Mesenchymal stem cell (in vitro differentiated cells and primary cell): Measurements from ENCODE around the gene BCAP31.

Experiments
- DNase-seq: peaks from one replicate; pipeline ENCODE4 v3.0.0-alpha.2; 2013
- H2AFZ ChIP-seq: one replicate; pipeline ENCODE4 v1.6.1; 2013; ENCODE audit warnings: low read depth, mild to moderate bottlenecking, control low read depth, inconsistent platforms, low read length, moderate library complexity
- H2AK5ac ChIP-seq: 2 replicates; pipeline ENCODE4 v1.6.1; 2013; ENCODE audit warnings: low read length, moderate library complexity, mild to moderate bottlenecking, inconsistent platforms; ENCODE audit not compliant: severe bottlenecking
- H2BK120ac ChIP-seq: one replicate; pipeline ENCODE4 v1.6.1; 2013; ENCODE audit warnings: low read depth, mild to moderate bottlenecking, inconsistent platforms, low read length, moderate library complexity
- H2BK12ac ChIP-seq, 2 experiments: one replicate each; pipeline ENCODE4 v1.6.1; 2013; ENCODE audit warnings: inconsistent platforms in 2 of 2, low read length in 2 of 2, mild to moderate bottlenecking in 2 of 2, moderate library complexity in 2 of 2, control low read depth in 1 of 2
- H2BK15ac ChIP-seq: one replicate; pipeline ENCODE4 v1.6.1; 2013; ENCODE audit warnings: mild to moderate bottlenecking, low read depth, inconsistent platforms; ENCODE audit not compliant: poor library complexity, severe bottlenecking
- H2BK5ac ChIP-seq: 2 replicates; pipeline ENCODE4 v1.6.1; 2013; ENCODE audit warnings: low read depth, mild to moderate bottlenecking, low read length, control low read depth, inconsistent platforms; ENCODE audit not compliant: poor library complexity, severe bottlenecking
- H3K14ac ChIP-seq, 2 experiments: one replicate each; pipeline ENCODE4 v1.6.1; 2013; ENCODE audit warnings: inconsistent platforms in 2 of 2, low read length in 2 of 2, control low read depth in 1 of 2, mild to moderate bottlenecking in 1 of 2, moderate library complexity in 1 of 2
- H3K18ac ChIP-seq, 2 experiments: one replicate each; pipeline ENCODE4 v1.6.1; 2013; ENCODE audit warnings: inconsistent platforms in 2 of 2, low read length in 2 of 2, control low read depth in 1 of 2, low read depth in 1 of 2, mild to moderate bottlenecking in 1 of 2
- H3K23ac ChIP-seq, 2 experiments: one replicate each; pipeline ENCODE4 v1.6.1; 2013; ENCODE audit warnings: inconsistent platforms in 2 of 2, low read length in 2 of 2, mild to moderate bottlenecking in 2 of 2, moderate library complexity in 2 of 2, control low read depth in 1 of 2
- H3K27ac ChIP-seq: 2 replicates; pipeline ENCODE4 v1.5.1; 2013; ENCODE audit warnings: mild to moderate bottlenecking, moderate library complexity, low read length, control low read depth, inconsistent platforms; ENCODE audit not compliant: poor library complexity, severe bottlenecking
- H3K27me3 ChIP-seq, 2 experiments: 2 replicates each; pipeline versions ENCODE4 v1.6.1 to v1.7.0; 2013; ENCODE audit warnings: low read length in 2 of 2, mild to moderate bottlenecking in 2 of 2, moderate library complexity in 2 of 2, control low read depth in 1 of 2, inconsistent platforms in 1 of 2; ENCODE audit not compliant: control insufficient read depth in 1 of 2, insufficient read depth in 1 of 2
- H3K36me3 ChIP-seq, 2 experiments: 2 replicates each; pipeline versions ENCODE4 v1.6.1 to v1.7.0; 2013; ENCODE audit warnings: low read length in 2 of 2, control low read depth in 1 of 2, inconsistent platforms in 1 of 2, low read depth in 1 of 2, mild to moderate bottlenecking in 1 of 2; ENCODE audit not compliant: insufficient read depth in 2 of 2, control insufficient read depth in 1 of 2
- H3K4ac ChIP-seq, 2 experiments: one replicate each; pipeline ENCODE4 v1.6.1; 2013; ENCODE audit warnings: inconsistent platforms in 2 of 2, low read length in 2 of 2, mild to moderate bottlenecking in 2 of 2, moderate library complexity in 2 of 2, control low read depth in 1 of 2, low read depth in 1 of 2
- H3K4me1 ChIP-seq: 2 replicates; pipeline ENCODE4 v1.6.1; 2013; ENCODE audit warnings: low read depth, low read length, control low read depth; ENCODE audit not compliant: control insufficient read depth, insufficient read depth
- H3K4me2 ChIP-seq: 2 replicates; pipeline ENCODE4 v1.6.1; 2013; ENCODE audit warnings: low read length, mild to moderate bottlenecking, inconsistent platforms; ENCODE audit not compliant: poor library complexity, severe bottlenecking
- H3K4me3 ChIP-seq, 2 experiments: 2 replicates each; pipeline versions ENCODE4 v1.5.1 to v1.7.0; 2013; ENCODE audit warnings: low read length in 2 of 2, mild to moderate bottlenecking in 2 of 2, control low read depth in 1 of 2, low read depth in 1 of 2; ENCODE audit not compliant: insufficient read depth in 1 of 2
- H3K79me1 ChIP-seq: replicated peaks from 2 replicates; pipeline ENCODE4 v1.6.1; 2013; ENCODE audit warnings: mild to moderate bottlenecking, control low read depth, low read length, inconsistent platforms; ENCODE audit not compliant: poor library complexity, severe bottlenecking
- H3K9ac ChIP-seq: 2 replicates; pipeline ENCODE4 v1.7.0; 2013; ENCODE audit warnings: mild to moderate bottlenecking, low read length, moderate library complexity
- H3K9me3 ChIP-seq: 2 replicates; pipeline ENCODE4 v1.7.0; 2013; ENCODE audit warnings: mild to moderate bottlenecking, low read length; ENCODE audit not compliant: control insufficient read depth
- H4K8ac ChIP-seq: one replicate; pipeline ENCODE4 v1.6.1; 2013; ENCODE audit warnings: inconsistent platforms, mild to moderate bottlenecking, low read length, moderate library complexity
- H4K91ac ChIP-seq: one replicate; pipeline ENCODE4 v1.6.1; 2013; ENCODE audit warnings: mild to moderate bottlenecking, low read length, inconsistent platforms
- WGBS: methylation state at CpG from one replicate; pipeline ENCODE4 v1.1.7; 2013; ENCODE audit warnings: mixed read lengths; 5-methylcytosine and 5-hydroxymethylcytosine counted together

Gene BCAP31

GRCh38 chrX:153771415-153772315 is 47.5 kb upstream of the BCAP31 start:
- H2BK12ac ChIP-seq = no peak overlapping the region
- 88% methylated on average over 17 of the region's 37 CpGs for WGBS

DNA sequence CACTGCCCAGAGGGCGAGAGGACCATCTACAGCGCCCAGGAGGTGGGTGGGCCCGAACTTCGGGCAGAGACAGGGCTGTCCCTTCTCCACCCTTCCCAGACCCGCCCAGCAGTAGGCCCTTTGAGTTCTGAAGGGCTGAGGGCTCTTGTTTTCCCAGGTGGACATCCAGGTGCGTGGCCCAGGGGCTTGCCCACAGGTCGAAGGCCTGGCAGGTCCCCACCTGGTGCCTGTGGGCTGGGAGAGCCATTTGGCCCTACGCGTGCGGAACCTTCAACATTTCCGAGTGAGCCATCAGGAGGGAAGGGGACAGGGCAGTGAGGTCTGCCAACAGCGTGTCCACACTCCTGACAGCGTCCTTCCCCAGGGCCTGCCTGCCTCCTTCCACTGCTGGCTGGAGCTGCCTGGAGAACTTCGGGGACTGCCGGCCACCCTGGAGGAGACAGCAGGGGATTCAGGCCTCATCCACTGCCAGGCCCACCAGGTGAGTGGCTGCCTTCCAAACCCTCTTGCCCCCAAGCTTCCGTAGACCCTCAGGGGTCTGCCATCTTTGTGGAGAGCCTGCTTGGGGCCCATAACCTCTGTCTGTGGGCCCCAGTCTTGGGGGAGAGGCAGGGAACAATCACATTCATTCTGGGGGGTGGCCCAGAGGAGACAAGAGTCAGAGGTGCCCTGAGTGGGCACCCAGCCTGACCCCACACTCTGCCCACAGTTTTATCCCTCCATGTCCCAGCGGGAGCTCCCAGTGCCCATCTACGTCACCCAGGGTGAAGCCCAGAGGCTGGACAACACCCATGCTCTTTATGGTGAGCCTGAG is 46.6 kb upstream of the BCAP31 start:
- no peak overlapping the region for H3K4me2 ChIP-seq

More at GRCh38 chrX:153771415-153772315, 47.5 kb upstream of the BCAP31 start:
- no peak overlapping the region for H3K4ac ChIP-seq
- H3K23ac ChIP-seq = no peak overlapping the region
- H3K4me3 ChIP-seq = no peak overlapping the region
- peaks cover 2% of the 10 kb centered on the region for H3K79me1 ChIP-seq
- no peak overlapping the region for H2AFZ ChIP-seq
- no peak for DNase-seq
- no peak overlapping the region for H3K9ac ChIP-seq
- H2BK120ac ChIP-seq = no peak overlapping the region
- H4K8ac ChIP-seq = no peak overlapping the region
- H3K4me2 ChIP-seq = no peak overlapping the region
- H2BK5ac ChIP-seq = no peak overlapping the region
- H3K27me3 ChIP-seq = no peaks in the 10 kb centered on the region
- no peak overlapping the region for H3K27ac ChIP-seq
- H3K18ac ChIP-seq = peak overlapping the region in 1 of 2 experiments; percentile 0
- H2BK15ac ChIP-seq = no peak overlapping the region
- peaks cover 6 to 96% of the 10 kb centered on the region in 2 experiments for H3K36me3 ChIP-seq
- H4K91ac ChIP-seq = no peak overlapping the region
- no peak overlapping the region for H3K14ac ChIP-seq
- H2AK5ac ChIP-seq = no peak overlapping the region
- no peaks in the 10 kb centered on the region for H3K9me3 ChIP-seq
- H3K4me1 ChIP-seq = peaks cover 7% of the 10 kb centered on the region

GRCh38 chrX:153769865-153770600 is 45.8 kb upstream of the BCAP31 start:
- H3K4me3 ChIP-seq = no peak overlapping the region
- WGBS = 90% methylated on average over 22 of the region's 25 CpGs
- H3K4ac ChIP-seq = no peak overlapping the region
- no peak overlapping the region for H3K27ac ChIP-seq
- H4K8ac ChIP-seq = no peak overlapping the region
- H3K36me3 ChIP-seq = peaks cover 6 to 83% of the 10 kb centered on the region in 2 experiments
- H3K9me3 ChIP-seq = no peaks in the 10 kb centered on the region
- no peak overlapping the region for H3K23ac ChIP-seq
- no peaks in the 10 kb centered on the region for H3K27me3 ChIP-seq
- H2AK5ac ChIP-seq = no peak overlapping the region
- no peak overlapping the region for H3K4me2 ChIP-seq
- no peak overlapping the region for H2BK15ac ChIP-seq
- no peak overlapping the region for H3K18ac ChIP-seq
- peaks cover 20% of the 10 kb centered on the region for H3K4me1 ChIP-seq
- no peak overlapping the region for H2BK120ac ChIP-seq
- no peak overlapping the region for H2AFZ ChIP-seq
- H4K91ac ChIP-seq = no peak overlapping the region
- no peak for DNase-seq
- H3K14ac ChIP-seq = no peak overlapping the region
- H3K79me1 ChIP-seq = peaks cover 3% of the 10 kb centered on the region
- H2BK5ac ChIP-seq = no peak overlapping the region
- H3K9ac ChIP-seq = no peak overlapping the region
- H2BK12ac ChIP-seq = no peak overlapping the region

More for the DNA sequence above, 46.6 kb upstream of the BCAP31 start:
- H4K8ac ChIP-seq = no peak overlapping the region
- no peaks in the 10 kb centered on the region for H3K27me3 ChIP-seq
- H3K9me3 ChIP-seq = no peaks in the 10 kb centered on the region
- no peak overlapping the region for H4K91ac ChIP-seq
- no peak overlapping the region for H2BK120ac ChIP-seq
- H2BK5ac ChIP-seq = no peak overlapping the region
- WGBS = 95% methylated on average over 7 of the region's 18 CpGs
- H3K36me3 ChIP-seq = peaks cover 6 to 90% of the 10 kb centered on the region in 2 experiments
- H2BK12ac ChIP-seq = no peak overlapping the region
- peaks cover 13% of the 10 kb centered on the region for H3K4me1 ChIP-seq
- H3K14ac ChIP-seq = no peak overlapping the region
- H3K4ac ChIP-seq = no peak overlapping the region
- H2BK15ac ChIP-seq = no peak overlapping the region
- no peak overlapping the region for H3K9ac ChIP-seq
- no peak overlapping the region for H2AK5ac ChIP-seq
- DNase-seq = no peak
- H3K23ac ChIP-seq = no peak overlapping the region
- H3K27ac ChIP-seq = no peak overlapping the region
- no peak overlapping the region for H3K4me3 ChIP-seq
- no peak overlapping the region for H2AFZ ChIP-seq
- H3K79me1 ChIP-seq = peaks cover 2% of the 10 kb centered on the region
- H3K18ac ChIP-seq = no peak overlapping the region
